HepG2 (cell line): ENCODE results near the gene ADRM1. TPM values are rescaled to one million over a fixed set of nuclear protein-coding genes. Genes with fewer than 3 reads are reported as not detected.

ENCODE experiments used
- ATAC-seq: fragments of 200-7000 bp; cut with Tn5 transposase; 3 replicates; pipeline ENCODE4 v1.9.1; 2020; ENCODE audit warnings: mild to moderate bottlenecking, moderate library complexity
- BruUV-seq: library from RNA; stranded (reverse); fragments of 400-500 nt; replicated peaks from 2 replicates; lab custom pipeline; 2021; lab: Mats Ljungman, UMichigan
- CTCF ChIA-PET: fragments of 300-600 bp; formaldehyde crosslinking; extraction: SDS; loops from one replicate; lab custom pipeline; 2021; ENCODE audit warnings: low total read pairs, inconsistent platforms, low intra/inter-chr PET ratio; lab: Yijun Ruan, JAX
- POLR2A ChIA-PET: fragments of 350-600 bp; sonication (Branson Sonifier 250); formaldehyde crosslinking; loops from one replicate; lab custom pipeline; 2020; ENCODE audit warnings: antibody characterized with exemption, inconsistent platforms; lab: Yijun Ruan, JAX
- DNase-seq: peaks from one replicate; pipeline ENCODE4 v3.0.0-alpha.2; 2015; ENCODE audit warnings: low spot score
- FAIRE-seq: peaks from 3 replicates; lab custom pipeline; 2011; peaks lifted over from hg19 to GRCh38; lab: Jason Lieb, UNC
- H2AFZ ChIP-seq: one replicate; pipeline ENCODE4 v1.6.1; 2011; ENCODE audit warnings: low read length, inconsistent platforms
- H3K27ac ChIP-seq: fragments of 300-600 bp; 3 replicates; pipeline ENCODE4 v1.8.0; 2011; ENCODE audit warnings: mixed run types, mild to moderate bottlenecking, mixed read lengths, low read length, inconsistent platforms; ENCODE audit not compliant: insufficient read depth; ENCODE audit errors: extremely low read length
- H3K27me3 ChIP-seq, 2 experiments: fragments of 200-600 bp in 1 of 2; 2 replicates in 1 of 2; 3 replicates in 1 of 2; pipeline versions ENCODE4 v1.6.0 to v1.8.0; 2011; ENCODE audit warnings: low read length in 2 of 2, mild to moderate bottlenecking in 2 of 2, moderate library complexity in 2 of 2, inconsistent platforms in 1 of 2; ENCODE audit not compliant: insufficient read depth in 2 of 2, control insufficient read depth in 1 of 2
- H3K36me3 ChIP-seq, 2 experiments: fragments of 200-600 bp in 1 of 2; replicated peaks in 1 of 2; 2 replicates in 1 of 2; 3 replicates in 1 of 2; pipeline versions ENCODE4 v1.5.1 to v1.8.0; 2011; ENCODE audit warnings: low read length in 2 of 2, inconsistent platforms in 1 of 2; ENCODE audit not compliant: insufficient read depth in 2 of 2, control insufficient read depth in 1 of 2
- H3K4me1 ChIP-seq: 2 replicates; pipeline ENCODE4 v1.5.1; 2012; ENCODE audit warnings: low read length, inconsistent platforms; ENCODE audit not compliant: insufficient read depth
- H3K4me2 ChIP-seq: 2 replicates; pipeline ENCODE4 v1.6.0; 2011; ENCODE audit warnings: low read depth, low read length, inconsistent platforms
- H3K4me3 ChIP-seq, 3 experiments: fragments of 200-600 bp in 1 of 3; sonication (generic), shearing (Covaris generic) in 1 of 3; replicated peaks in 1 of 3; 2 replicates each; pipeline ENCODE4 v1.5.1; 2011 to 2016; ENCODE audit warnings: low read length in 3 of 3, inconsistent platforms in 2 of 3, low read depth in 2 of 3, mild to moderate bottlenecking in 2 of 3, control low read depth in 1 of 3, mixed read lengths in 1 of 3; ENCODE audit not compliant: insufficient read depth in 1 of 3
- H3K79me2 ChIP-seq: one replicate; pipeline ENCODE4 v1.6.1; 2011; ENCODE audit warnings: low read length, inconsistent platforms; ENCODE audit not compliant: insufficient read depth
- H3K9ac ChIP-seq: 2 replicates; pipeline ENCODE4 v1.6.0; 2011; ENCODE audit warnings: mild to moderate bottlenecking, low read depth, low read length, inconsistent platforms; ENCODE audit not compliant: insufficient read depth
- H3K9me3 ChIP-seq: 2 replicates; pipeline ENCODE4 v1.5.1; 2012; ENCODE audit warnings: mild to moderate bottlenecking, low read length
- H4K20me1 ChIP-seq: 2 replicates; pipeline ENCODE4 v1.6.0; 2011; ENCODE audit warnings: inconsistent platforms, mild to moderate bottlenecking, low read length, moderate library complexity; ENCODE audit not compliant: insufficient read depth
- ARID3A ChIP-seq: IDR thresholded peaks from 2 replicates; pipeline ENCODE4 v1.6.1; 2012; ENCODE audit warnings: low read depth, low read length, improper control_type of control experiment
- CC2D1A ChIP-seq: sonication (generic); formaldehyde crosslinking; IDR thresholded peaks from 2 replicates; pipeline ENCODE4 v1.8.1; 2023; ENCODE audit warnings: mild to moderate bottlenecking, missing genetic modification reagents
- EHMT2 ChIP-seq: fragments of 200-600 bp; sonication (generic); IDR thresholded peaks from 2 replicates; pipeline ENCODE4 v1.7.0; 2017; ENCODE audit warnings: antibody characterized with exemption, low read depth, low read length, borderline replicate concordance
- EP300 ChIP-seq, 3 experiments: sonication (generic) in 1 of 3; formaldehyde crosslinking in 1 of 3; IDR thresholded peaks; 2 replicates each; pipeline versions ENCODE4 v1.5.1 to v1.6.1; 2011 to 2020; ENCODE audit warnings: low read depth in 2 of 3, low read length in 2 of 3, borderline replicate concordance in 1 of 3, improper control_type of control experiment in 1 of 3, mild to moderate bottlenecking in 1 of 3, missing genetic modification reagents in 1 of 3, moderate library complexity in 1 of 3
- NFIC ChIP-seq: IDR thresholded peaks from 2 replicates; pipeline ENCODE4 v1.6.1; 2012; ENCODE audit warnings: mild to moderate bottlenecking, low read length, inconsistent platforms
- POLR2AphosphoS5 ChIP-seq: IDR thresholded peaks from 2 replicates; pipeline ENCODE4 v1.6.1; 2012; ENCODE audit warnings: low read depth, low read length
- SOX13 ChIP-seq, 3 experiments: fragments of 450-650 bp in 1 of 3; sonication (generic) in 1 of 3; formaldehyde crosslinking in 1 of 3; IDR thresholded peaks in 2 of 3; conservative IDR thresholded peaks in 1 of 3; 2 replicates each; pipeline versions ENCODE4 v1.5.0 to v1.6.1; 2016 to 2020; ENCODE audit warnings: antibody characterized with exemption in 1 of 3, mild to moderate bottlenecking in 1 of 3, missing compliant biosample characterization in 1 of 3, missing genetic modification reagents in 1 of 3, moderate library complexity in 1 of 3
- SP1 ChIP-seq, 2 experiments: fragments of 450-650 bp in 1 of 2; sonication (generic) in 1 of 2; formaldehyde crosslinking in 1 of 2; IDR thresholded peaks; 2 replicates each; pipeline versions ENCODE4 v1.4.0 to v1.6.1; 2016 to 2020; ENCODE audit warnings: missing genetic modification reagents in 1 of 2
- XRCC5 ChIP-seq: fragments of 200-400 bp; formaldehyde crosslinking; optimal IDR thresholded peaks from 2 replicates; pipeline ENCODE3; 2017; ENCODE audit warnings: mild to moderate bottlenecking, low read length
- ZNF326 ChIP-seq: sonication (generic); formaldehyde crosslinking; IDR thresholded peaks from 2 replicates; pipeline ENCODE4 v1.4.0; 2020; ENCODE audit warnings: missing genetic modification reagents, borderline replicate concordance
- WGBS: methylation state at CpG from one replicate; pipeline ENCODE4 v1.1.6; 2017; ENCODE audit warnings: low lambda C conversion rate; 5-methylcytosine and 5-hydroxymethylcytosine counted together
- in situ Hi-C: cut with HindIII; loops from 2 replicates; pipeline ENCODE4 v1.10.0; 2017; ENCODE audit warnings: low pct_unique_long_range_greater_than_20kb; ENCODE audit not compliant: extremely low pct_ligation_motif_present
- intact Hi-C: fragments of 100-400 bp; cut with micrococcal nuclease; formaldehyde crosslinking; loops from one replicate; pipeline ENCODE4 v1.10.0; 2022; ENCODE audit not compliant: unreplicated experiment
- polyA plus RNA-seq, 8 experiments: library from polyadenylated mRNA; depleted of rRNA in 3 of 8; stranded (reverse) in 7 of 8; unstranded in 1 of 8; fragments of >200 nt; fragmentation: Illumina TruSeq in 4 of 8; extraction: Trizol in 4 of 8; gene quantifications; 2 replicates each; pipeline versions ENCODE4 v1.2.1 to v1.2.3, GENCODE V29; 2011 to 2016; ENCODE audit warnings: low read depth in 4 of 8, missing spikeins in 1 of 8, mixed read lengths in 1 of 8; ENCODE audit not compliant: insufficient read depth in 1 of 8
- total RNA-seq, 5 experiments: library from RNA; depleted of rRNA; stranded (reverse); fragments of >200 nt; fragmentation: Illumina TruSeq; extraction: Trizol; gene quantifications; 2 replicates each; pipeline ENCODE4 v1.2.3, GENCODE V29; 2016; ENCODE audit warnings: low read depth in 1 of 5
- TF ChIP-seq, protein P1 (sequence below): IDR thresholded peaks from 2 replicates; pipeline ENCODE4 v1.6.1; 2016; ENCODE audit warnings: mild to moderate bottlenecking

The ADRM1 gene
- total and polyA plus RNA-seq, 2 of the 13 experiments (the other 11 are each of a cell fraction or from before 2014, with no cell fraction given) = 92.9 to 154 TPM

GRCh38 chr20:62339647-62340062, 36.9 kb downstream of the ADRM1 start:
- Histone ChIP-seq H2AFZ (no peak overlapping the region), H4K20me1 (no peaks in the 10 kb centered on the region; the same call in 1 of the 2 replicates), H3K9me3 (no peaks in the 10 kb centered on the region), H3K36me3 (peaks cover 40 to 61% of the 10 kb centered on the region in 2 experiments), H3K79me2 (no peaks in the 10 kb centered on the region), H3K4me2 (no peak overlapping the region), H3K9ac (no peak overlapping the region), H3K4me3 (no peak overlapping the region), H3K27ac (no peak overlapping the region), H3K27me3 (no peaks in the 10 kb centered on the region), H3K4me1 (peaks cover 28% of the 10 kb centered on the region)
- ATAC-seq (no peak), DNase-seq (no peak), FAIRE-seq (no peak)
- POLR2A ChIA-PET = interaction anchor here (0.8 to 1.8 kb wide), 3 partner anchors 10 to 29 kb away, joined by 3 to 7 read pairs (median 4); no protein-coding TSS in a partner anchor
- TF ChIP-seq EHMT2 (no peak), SP1 (IDR thresholded peaks at IDR 0.05) (peak; percentile 35; the same call in 1 of the 2 replicates), SP1 (CRISPR knock-in tag; IDR thresholded peaks at IDR 0.05) (no peak), POLR2AphosphoS5 (0 out of 2 replicates have a peak, but pooled peaks have one; percentile 17)
- BruUV-seq = no TSS peak
- 89% methylated on average over 14 of the region's 14 CpGs for WGBS
- in situ Hi-C loops (no loop called here), intact Hi-C loops (loop anchor here (1.0 kb wide), 1 partner anchor 18 kb away; no protein-coding TSS in a partner anchor)
- CTCF ChIA-PET = no interaction called here

DNA sequence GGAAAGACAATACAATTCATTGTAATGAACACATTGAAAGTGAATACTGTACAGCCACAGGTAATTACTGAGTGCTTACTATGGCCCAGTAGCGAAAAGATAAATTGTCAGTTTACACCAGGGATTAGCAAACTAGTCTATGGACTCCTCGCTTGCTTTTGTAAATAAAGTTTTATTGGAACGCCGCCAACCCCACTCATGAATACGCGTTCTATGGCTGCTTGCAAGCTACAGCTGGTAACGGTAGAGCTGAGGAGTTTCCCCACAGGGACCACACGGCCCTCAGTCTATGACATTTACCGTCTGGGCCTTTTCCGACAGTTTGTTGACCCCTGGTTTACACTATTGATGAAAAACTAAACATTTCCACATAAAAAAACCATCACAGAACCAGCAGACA, 40.1 kb downstream of the ADRM1 start:
- CTCF ChIA-PET = no interaction called here
- H3K4me1 ChIP-seq = peaks cover 28% of the 10 kb centered on the region
- no TSS peak for BruUV-seq
- intact Hi-C loops (no loop called here), in situ Hi-C loops (no loop called here)
- H3K9me3 ChIP-seq = no peaks in the 10 kb centered on the region
- peak overlapping the region; percentile 4 for H3K4me2 ChIP-seq
- H3K4me3 ChIP-seq = no peak overlapping the region
- H3K27me3 ChIP-seq = no peaks in the 10 kb centered on the region
- H3K9ac ChIP-seq = no peak overlapping the region
- DNase-seq = peak; percentile 69
- peak; percentile 78 for FAIRE-seq
- POLR2A ChIA-PET = interaction anchor here (2.4 kb wide), 1 partner anchor 26 kb away, joined by 8 read pairs; no protein-coding TSS in a partner anchor
- ATAC-seq = peak; percentile 36
- peaks cover 25 to 54% of the 10 kb centered on the region in 2 experiments for H3K36me3 ChIP-seq
- no peaks in the 10 kb centered on the region for H4K20me1 ChIP-seq
- no peak overlapping the region for H2AFZ ChIP-seq
- peak overlapping the region; percentile 25 for H3K27ac ChIP-seq
- H3K79me2 ChIP-seq = no peaks in the 10 kb centered on the region
- WGBS = 40% methylated on average over 10 of the region's 10 CpGs
- TF ChIP-seq EP300 (IDR thresholded peaks at IDR 0.05; ENCODE audit: low read depth in 2 of 2, low read length in 2 of 2) (no peak), EP300 (CRISPR knock-in tag; IDR thresholded peaks at IDR 0.05; ENCODE audit: borderline replicate concordance) (no peak), CC2D1A (no peak), ARID3A (0 out of 2 replicates have a peak, but pooled peaks have one; percentile 40), NFIC (peak; percentile 77; the same call in 1 of the 2 replicates), ZNF326 (CRISPR knock-in tag) (no peak), XRCC5 (peak; percentile 72), SOX13 (IDR thresholded peaks at IDR 0.05) (no peak), SOX13 (CRISPR knock-in tag; conservative IDR thresholded peaks at IDR 0.05 in 1 of 2, IDR thresholded peaks at IDR 0.05 in 1 of 2) (peak in 1 of 2 experiments; percentile 48; a peak in 2 of 4 replicates)
- TF ChIP-seq, protein P1, sequence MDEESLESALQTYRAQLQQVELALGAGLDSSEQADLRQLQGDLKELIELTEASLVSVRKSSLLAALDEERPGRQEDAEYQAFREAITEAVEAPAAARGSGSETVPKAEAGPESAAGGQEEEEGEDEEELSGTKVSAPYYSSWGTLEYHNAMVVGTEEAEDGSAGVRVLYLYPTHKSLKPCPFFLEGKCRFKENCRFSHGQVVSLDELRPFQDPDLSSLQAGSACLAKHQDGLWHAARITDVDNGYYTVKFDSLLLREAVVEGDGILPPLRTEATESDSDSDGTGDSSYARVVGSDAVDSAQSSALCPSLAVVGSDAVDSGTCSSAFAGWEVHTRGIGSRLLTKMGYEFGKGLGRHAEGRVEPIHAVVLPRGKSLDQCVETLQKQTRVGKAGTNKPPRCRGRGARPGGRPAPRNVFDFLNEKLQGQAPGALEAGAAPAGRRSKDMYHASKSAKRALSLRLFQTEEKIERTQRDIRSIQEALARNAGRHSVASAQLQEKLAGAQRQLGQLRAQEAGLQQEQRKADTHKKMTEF = no peak
